HEK293 (cell line): ENCODE data around the gene DIP2C.

ENCODE experiments used
- CTCF ChIP-seq: fragments of 450-650 bp; formaldehyde crosslinking; IDR thresholded peaks from 2 replicates; pipeline ENCODE4 v1.5.1; 2016; ENCODE audit warnings: missing biosample characterization, missing genetic modification characterization
- GLIS1 ChIP-seq: fragments of 450-650 bp; formaldehyde crosslinking; IDR thresholded peaks from 2 replicates; pipeline ENCODE4 v1.5.1; 2016; ENCODE audit warnings: missing biosample characterization, missing genetic modification characterization
- GLIS2 ChIP-seq: fragments of 450-650 bp; formaldehyde crosslinking; IDR thresholded peaks from 2 replicates; pipeline ENCODE4 v1.5.1; 2016; ENCODE audit warnings: missing biosample characterization, missing genetic modification characterization
- HIC1 ChIP-seq: fragments of 450-650 bp; formaldehyde crosslinking; IDR thresholded peaks from 2 replicates; pipeline ENCODE4 v1.5.1; 2016; ENCODE audit warnings: missing biosample characterization, missing genetic modification characterization
- KLF17 ChIP-seq: fragments of 450-650 bp; formaldehyde crosslinking; IDR thresholded peaks from 2 replicates; pipeline ENCODE4 v1.5.1; 2016; ENCODE audit warnings: missing biosample characterization, missing genetic modification characterization
- KLF7 ChIP-seq: fragments of 450-650 bp; formaldehyde crosslinking; IDR thresholded peaks from 2 replicates; pipeline ENCODE4 v1.5.1; 2016; ENCODE audit warnings: missing biosample characterization, missing genetic modification characterization, borderline replicate concordance
- MZF1 ChIP-seq: fragments of 450-650 bp; formaldehyde crosslinking; IDR thresholded peaks from 2 replicates; pipeline ENCODE4 v1.5.1; 2017; ENCODE audit warnings: missing biosample characterization, missing genetic modification characterization, borderline replicate concordance
- PBX3 ChIP-seq: sonication (generic); formaldehyde crosslinking; IDR thresholded peaks from 2 replicates; pipeline ENCODE4 v1.8.1; 2022; ENCODE audit warnings: mild to moderate bottlenecking, moderate library complexity, missing genetic modification reagents
- REST ChIP-seq: fragments of 450-650 bp; formaldehyde crosslinking; IDR thresholded peaks from 2 replicates; pipeline ENCODE4 v1.5.1; 2016; ENCODE audit warnings: missing biosample characterization, missing genetic modification characterization
- YY2 ChIP-seq: fragments of 450-650 bp; formaldehyde crosslinking; IDR thresholded peaks from 2 replicates; pipeline ENCODE4 v1.5.1; 2016; ENCODE audit warnings: missing biosample characterization, missing genetic modification characterization
- ZBTB1 ChIP-seq: fragments of 450-650 bp; formaldehyde crosslinking; IDR thresholded peaks from 2 replicates; pipeline ENCODE4 v1.5.1; 2016; ENCODE audit warnings: missing biosample characterization, missing genetic modification characterization
- ZBTB21 ChIP-seq: fragments of 450-650 bp; formaldehyde crosslinking; IDR thresholded peaks from 2 replicates; pipeline ENCODE4 v1.5.1; 2017; ENCODE audit warnings: missing biosample characterization, missing genetic modification characterization
- ZBTB8A ChIP-seq: fragments of 450-650 bp; formaldehyde crosslinking; IDR thresholded peaks from 2 replicates; pipeline ENCODE4 v1.5.1; 2016; ENCODE audit warnings: missing biosample characterization, missing genetic modification characterization
- ZFHX2 ChIP-seq: fragments of 450-650 bp; formaldehyde crosslinking; conservative IDR thresholded peaks from 2 replicates; pipeline ENCODE4 v1.5.1; 2016; ENCODE audit warnings: missing biosample characterization, missing genetic modification characterization
- ZFP37 ChIP-seq: fragments of 450-650 bp; formaldehyde crosslinking; IDR thresholded peaks from 2 replicates; pipeline ENCODE4 v1.5.1; 2016; ENCODE audit warnings: missing biosample characterization, missing genetic modification characterization
- ZFP41 ChIP-seq: fragments of 450-650 bp; formaldehyde crosslinking; IDR thresholded peaks from 2 replicates; pipeline ENCODE4 v1.5.1; 2016; ENCODE audit warnings: missing biosample characterization, missing genetic modification characterization, borderline replicate concordance
- ZNF114 ChIP-seq: fragments of 450-650 bp; formaldehyde crosslinking; IDR thresholded peaks from 2 replicates; pipeline ENCODE4 v1.5.0; 2017; ENCODE audit warnings: missing biosample characterization, missing genetic modification characterization
- ZNF138 ChIP-seq: fragments of 450-650 bp; formaldehyde crosslinking; IDR thresholded peaks from 2 replicates; pipeline ENCODE4 v1.5.1; 2016; ENCODE audit warnings: missing biosample characterization, missing genetic modification characterization, borderline replicate concordance
- ZNF140 ChIP-seq: fragments of 450-650 bp; formaldehyde crosslinking; IDR thresholded peaks from 2 replicates; pipeline ENCODE4 v1.5.1; 2016; ENCODE audit warnings: missing biosample characterization, missing genetic modification characterization
- ZNF202 ChIP-seq: fragments of 450-650 bp; formaldehyde crosslinking; IDR thresholded peaks from 2 replicates; pipeline ENCODE4 v1.5.1; 2016; ENCODE audit warnings: missing biosample characterization, missing genetic modification characterization, borderline replicate concordance
- ZNF248 ChIP-seq: fragments of 450-650 bp; formaldehyde crosslinking; IDR thresholded peaks from 2 replicates; pipeline ENCODE4 v1.5.1; 2017; ENCODE audit warnings: missing biosample characterization, missing genetic modification characterization
- ZNF398 ChIP-seq: fragments of 450-650 bp; formaldehyde crosslinking; IDR thresholded peaks from 2 replicates; pipeline ENCODE4 v1.5.1; 2017; ENCODE audit warnings: missing biosample characterization, missing genetic modification characterization
- ZNF404 ChIP-seq: fragments of 450-650 bp; formaldehyde crosslinking; IDR thresholded peaks from 2 replicates; pipeline ENCODE4 v1.5.1; 2017; ENCODE audit warnings: missing biosample characterization, missing genetic modification characterization
- ZNF416 ChIP-seq: fragments of 450-650 bp; formaldehyde crosslinking; IDR thresholded peaks from 2 replicates; pipeline ENCODE4 v1.5.1; 2016; ENCODE audit warnings: missing biosample characterization, missing genetic modification characterization
- ZNF501 ChIP-seq: fragments of 450-650 bp; formaldehyde crosslinking; IDR thresholded peaks from 2 replicates; pipeline ENCODE4 v1.5.1; 2016; ENCODE audit warnings: missing biosample characterization, missing genetic modification characterization
- ZNF510 ChIP-seq: fragments of 450-650 bp; formaldehyde crosslinking; IDR thresholded peaks from 2 replicates; pipeline ENCODE4 v1.5.1; 2018; ENCODE audit warnings: mild to moderate bottlenecking, missing genetic modification characterization, missing biosample characterization; ENCODE audit not compliant: insufficient replicate concordance
- ZNF654 ChIP-seq: fragments of 450-650 bp; formaldehyde crosslinking; IDR thresholded peaks from 2 replicates; pipeline ENCODE4 v1.5.1; 2016; ENCODE audit warnings: low read depth, missing biosample characterization, missing genetic modification characterization
- ZNF791 ChIP-seq: fragments of 450-650 bp; formaldehyde crosslinking; IDR thresholded peaks from 2 replicates; pipeline ENCODE4 v1.5.1; 2016; ENCODE audit warnings: missing biosample characterization, missing genetic modification characterization
- ZNF792 ChIP-seq: fragments of 450-650 bp; formaldehyde crosslinking; IDR thresholded peaks from 2 replicates; pipeline ENCODE4 v1.5.1; 2016; ENCODE audit warnings: missing biosample characterization, missing genetic modification characterization

Gene DIP2C

DNA sequence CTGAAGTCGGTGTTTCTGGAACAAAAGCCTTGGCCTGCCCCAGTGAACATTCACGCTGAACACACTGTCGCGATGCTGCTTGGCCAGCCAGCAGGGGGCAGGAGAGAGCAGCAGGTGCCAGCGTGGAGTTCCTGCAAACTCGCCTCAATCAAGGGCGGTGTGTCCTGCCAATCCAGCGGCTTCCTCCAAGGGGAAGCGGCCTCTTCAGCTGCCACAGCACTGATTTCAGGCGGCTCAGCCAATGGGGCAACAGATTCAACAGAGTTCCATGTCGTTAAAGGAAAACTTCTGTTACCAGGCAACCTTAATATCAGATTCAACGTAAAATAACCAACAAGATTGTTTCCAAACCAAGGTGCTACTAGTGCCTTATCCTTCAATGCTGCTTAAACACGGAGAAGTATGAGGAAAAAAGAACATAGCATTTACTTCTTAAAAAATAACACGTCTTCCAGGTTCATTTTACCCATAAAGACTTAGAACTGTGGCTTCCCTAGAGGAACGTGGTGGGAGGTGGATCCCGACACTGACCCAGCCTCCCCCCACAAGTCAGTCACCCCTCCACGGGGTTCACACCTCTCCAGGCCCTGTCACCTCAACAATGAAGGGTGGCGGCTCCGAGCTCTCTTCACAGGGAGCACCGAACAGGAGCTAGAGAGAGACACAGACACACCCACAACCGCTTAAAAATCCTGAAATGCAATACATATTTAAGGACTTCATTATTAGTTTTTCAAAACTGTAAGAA is 178.2 kb downstream of the DIP2C start (continued):
- TF ChIP-seq ZNF248 (tag by site-specific recombination), result no peak
- TF ChIP-seq ZNF202 (tag by site-specific recombination), result no peak
- no peak for TF ChIP-seq ZNF404
- TF ChIP-seq MZF1 (tag by site-specific recombination), result no peak
- no peak for TF ChIP-seq REST (tag by site-specific recombination)
- TF ChIP-seq ZNF510, result no peak
- TF ChIP-seq ZNF792 (tag by site-specific recombination), result no peak
- no peak for TF ChIP-seq GLIS1 (tag by site-specific recombination)
- no peak for TF ChIP-seq ZNF791 (tag by site-specific recombination)
- peak; percentile 26; the same call in 1 of the 2 replicates for TF ChIP-seq KLF17 (tag by site-specific recombination)
- TF ChIP-seq ZBTB8A (tag by site-specific recombination), result no peak
- TF ChIP-seq CTCF (tag by site-specific recombination), result peak; percentile 94
- no peak for TF ChIP-seq ZFP41 (tag by site-specific recombination)
- no peak for TF ChIP-seq ZNF138
- TF ChIP-seq PBX3, result 0 out of 2 replicates have a peak, but pooled peaks have one; percentile 72
- TF ChIP-seq YY2 (tag by site-specific recombination), result no peak
- no peak for TF ChIP-seq ZBTB1
- no peak for TF ChIP-seq ZNF398
- TF ChIP-seq ZFHX2 (tag by site-specific recombination), result no peak
- peak; percentile 71 for TF ChIP-seq ZFP37 (tag by site-specific recombination)
- no peak for TF ChIP-seq ZBTB21
- TF ChIP-seq ZNF416, result no peak
- TF ChIP-seq KLF7 (tag by site-specific recombination), result no peak
- no peak for TF ChIP-seq ZNF114
- no peak for TF ChIP-seq ZNF140 (tag by site-specific recombination)
- peak; percentile 85 for TF ChIP-seq ZNF654 (tag by site-specific recombination)
- no peak for TF ChIP-seq HIC1 (tag by site-specific recombination)
- peak; percentile 36; the same call in 1 of the 2 replicates for TF ChIP-seq ZNF501 (tag by site-specific recombination)
- no peak for TF ChIP-seq GLIS2
